GM12892 (cell line): ENCODE measurements around the gene SEC14L1.

ENCODE experiments used
- POLR2A ChIP-seq: IDR thresholded peaks from 2 replicates; pipeline ENCODE4 v1.6.1; 2011; ENCODE audit warnings: low read depth, low read length, control low read depth
- POLR2AphosphoS5 ChIP-seq: IDR thresholded peaks from 2 replicates; pipeline ENCODE4 v1.6.1; 2011; ENCODE audit warnings: low read depth, low read length, control low read depth
- TAF1 ChIP-seq: IDR thresholded peaks from 2 replicates; pipeline ENCODE4 v1.6.1; 2011; ENCODE audit warnings: low read depth, mild to moderate bottlenecking, control low read depth, low read length, borderline replicate concordance

DNA sequence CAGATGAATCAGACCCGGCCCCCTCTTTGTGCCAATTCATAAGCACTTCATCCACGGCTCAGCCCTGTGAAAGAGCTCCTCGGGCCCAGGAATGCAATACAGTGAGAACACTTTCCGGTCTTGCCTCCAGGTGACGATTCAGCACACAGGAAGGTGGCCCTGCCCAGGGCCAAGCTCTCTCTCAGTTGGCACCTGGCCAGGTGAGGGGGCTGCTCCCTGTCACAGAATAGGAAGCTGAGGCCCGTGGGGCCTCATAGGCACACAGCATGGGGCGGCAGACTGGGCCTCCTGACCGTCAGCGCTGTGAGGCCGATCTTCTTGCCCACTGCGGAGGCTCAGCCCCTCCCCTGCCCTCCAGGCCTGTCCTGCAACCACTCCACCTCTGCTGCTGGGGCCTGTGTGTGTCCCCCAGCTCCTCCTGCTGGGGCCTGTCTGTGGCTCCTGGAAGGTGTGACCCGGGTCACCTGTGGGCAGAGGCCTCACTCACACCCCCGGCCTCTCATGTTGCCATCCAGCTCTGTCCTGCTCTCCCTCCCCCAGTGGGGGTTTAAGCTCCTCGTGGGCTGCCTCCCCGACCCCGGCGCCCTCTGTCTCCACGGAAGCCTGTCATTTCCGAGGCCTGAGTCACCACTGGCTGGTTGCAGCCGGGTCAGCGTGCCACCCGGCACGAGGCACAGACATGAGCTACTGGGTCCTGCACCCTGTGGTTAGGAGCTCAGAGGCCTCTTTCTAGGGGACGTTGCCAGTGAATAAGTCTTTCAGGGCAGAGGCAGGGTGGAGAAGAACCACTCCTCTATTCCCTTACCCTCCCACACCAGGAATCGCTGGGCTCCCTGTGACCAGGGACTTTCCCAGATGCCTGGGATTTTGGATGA, 114.4 kb downstream of the SEC14L1 start:
- TF ChIP-seq POLR2A (no peak), POLR2AphosphoS5 (no peak), TAF1 (no peak)
